ENCODE measurements around the gene PCNX1.

Gene PCNX1

DNA sequence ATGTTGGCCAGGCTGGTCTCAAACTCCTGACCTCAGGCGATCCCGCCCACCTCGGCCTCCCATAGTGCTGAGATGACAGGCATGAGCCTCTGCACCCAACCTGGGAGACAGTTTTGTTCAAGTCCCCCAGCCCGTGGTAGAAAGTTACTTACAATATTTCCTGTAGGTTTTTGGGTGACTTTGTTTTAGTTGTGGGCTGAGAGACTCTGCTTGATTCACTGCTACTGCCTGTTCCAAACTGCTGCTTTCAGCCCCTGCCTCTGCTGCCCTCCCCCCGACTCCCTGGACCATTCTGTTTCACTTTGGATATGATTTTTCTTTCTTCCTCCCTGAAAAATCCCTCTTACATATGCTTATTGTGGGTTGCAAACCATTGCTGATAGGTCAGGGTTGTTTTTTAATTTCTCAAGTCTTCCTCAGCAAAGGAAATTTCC lies 13.4 kb upstream of the PCNX1 start:
- Histone ChIP-seq H3K4me1 (ENCODE audit: insufficient read depth, low read length, poor library complexity, severe bottlenecking) (peaks cover 40% of the 10 kb centered on the region), H3K27me3 (ENCODE audit: insufficient read depth, low read length, poor library complexity, severe bottlenecking) (no peaks in the 10 kb centered on the region), H3K79me2 (ENCODE audit: insufficient read depth, low read length) (no peaks in the 10 kb centered on the region), H3K4me3 (ENCODE audit: low read length, poor library complexity, severe bottlenecking) (no peak overlapping the region), H3K4me2 (ENCODE audit: low read depth, low read length, poor library complexity, severe bottlenecking) (peak overlapping the region; percentile 13), H2AFZ (ENCODE audit: low read length) (peak overlapping the region; percentile 25; the same call in 1 of the 2 replicates), H3F3A (ENCODE audit: low read depth) (no peaks in the 10 kb centered on the region), H4K20me1 (ENCODE audit: insufficient read depth, low read length, poor library complexity, severe bottlenecking) (no peaks in the 10 kb centered on the region), H3K9ac (ENCODE audit: low read depth, low read length, poor library complexity, severe bottlenecking) (no peak overlapping the region), H3K36me3 (ENCODE audit: insufficient read depth, low read length) (no peaks in the 10 kb centered on the region), H3K9me2 (replicated peaks; ENCODE audit: low read depth, low read length) (no peaks in the 10 kb centered on the region), H3K9me3 (ENCODE audit: insufficient read depth, low read depth, low read length) (no peaks in the 10 kb centered on the region)
- TF ChIP-seq, protein P1, sequence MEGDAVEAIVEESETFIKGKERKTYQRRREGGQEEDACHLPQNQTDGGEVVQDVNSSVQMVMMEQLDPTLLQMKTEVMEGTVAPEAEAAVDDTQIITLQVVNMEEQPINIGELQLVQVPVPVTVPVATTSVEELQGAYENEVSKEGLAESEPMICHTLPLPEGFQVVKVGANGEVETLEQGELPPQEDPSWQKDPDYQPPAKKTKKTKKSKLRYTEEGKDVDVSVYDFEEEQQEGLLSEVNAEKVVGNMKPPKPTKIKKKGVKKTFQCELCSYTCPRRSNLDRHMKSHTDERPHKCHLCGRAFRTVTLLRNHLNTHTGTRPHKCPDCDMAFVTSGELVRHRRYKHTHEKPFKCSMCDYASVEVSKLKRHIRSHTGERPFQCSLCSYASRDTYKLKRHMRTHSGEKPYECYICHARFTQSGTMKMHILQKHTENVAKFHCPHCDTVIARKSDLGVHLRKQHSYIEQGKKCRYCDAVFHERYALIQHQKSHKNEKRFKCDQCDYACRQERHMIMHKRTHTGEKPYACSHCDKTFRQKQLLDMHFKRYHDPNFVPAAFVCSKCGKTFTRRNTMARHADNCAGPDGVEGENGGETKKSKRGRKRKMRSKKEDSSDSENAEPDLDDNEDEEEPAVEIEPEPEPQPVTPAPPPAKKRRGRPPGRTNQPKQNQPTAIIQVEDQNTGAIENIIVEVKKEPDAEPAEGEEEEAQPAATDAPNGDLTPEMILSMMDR (conservative IDR thresholded peaks at IDR 0.05; ENCODE audit: low read length): no peak
- no peak for TF ChIP-seq EZH2phosphoT487 (IDR thresholded peaks at IDR 0.05; ENCODE audit: borderline replicate concordance)

DNA sequence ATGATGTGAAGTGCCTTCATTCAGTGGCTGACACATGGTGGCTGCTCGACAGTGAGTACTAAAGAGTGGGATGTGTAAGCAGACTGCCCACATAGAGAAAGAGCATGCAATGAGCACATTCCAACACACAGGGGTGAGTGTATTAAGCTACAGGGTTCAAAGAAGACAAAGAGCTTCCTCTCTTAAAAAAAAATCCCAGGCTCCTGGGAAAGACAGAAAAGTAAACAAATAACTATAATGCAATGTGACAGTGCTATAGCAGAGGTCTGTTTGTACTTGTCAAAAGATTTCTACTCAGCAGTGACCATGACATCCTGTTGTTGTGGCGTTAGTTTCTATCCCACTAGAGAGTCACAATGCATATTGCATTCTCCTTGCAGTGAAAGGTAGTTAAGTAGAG lies 12.4 kb upstream of the PCNX1 start:
- no peak overlapping the region for H3K9ac ChIP-seq (ENCODE audit: low read depth, low read length, poor library complexity, severe bottlenecking)
- no peaks in the 10 kb centered on the region for H3K79me2 ChIP-seq (ENCODE audit: insufficient read depth, low read length)

DNA sequence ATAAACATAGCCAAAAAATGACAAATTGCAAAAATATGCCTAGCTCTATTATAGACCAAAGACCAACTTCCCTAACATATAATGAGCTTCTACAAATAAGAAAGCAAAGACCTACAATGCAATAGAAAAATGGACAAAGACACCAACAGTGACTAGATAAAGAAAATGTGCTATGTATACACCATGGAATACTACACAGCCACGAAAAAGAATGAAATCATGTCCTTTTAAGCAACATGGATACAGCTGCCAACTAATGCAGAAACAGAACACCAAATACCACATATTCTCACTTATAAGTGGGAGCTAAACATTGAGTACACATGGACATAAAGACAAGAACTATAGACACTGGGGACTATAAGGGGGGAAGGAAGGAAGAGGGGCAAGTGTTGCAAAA lies 10.9 kb upstream of the PCNX1 start:
- no peaks in the 10 kb centered on the region for H3K36me3 ChIP-seq (ENCODE audit: insufficient read depth, low read length)
- H3K4me3 ChIP-seq (ENCODE audit: low read length, poor library complexity, severe bottlenecking): no peak overlapping the region
- no peak overlapping the region for H2AFZ ChIP-seq (ENCODE audit: low read length)
- no peak overlapping the region for H3K9ac ChIP-seq (ENCODE audit: low read depth, low read length, poor library complexity, severe bottlenecking)
- no peaks in the 10 kb centered on the region for H3K79me2 ChIP-seq (ENCODE audit: insufficient read depth, low read length)
- H3K9me3 ChIP-seq (ENCODE audit: insufficient read depth, low read depth, low read length): no peaks in the 10 kb centered on the region
- H3K27me3 ChIP-seq (ENCODE audit: insufficient read depth, low read length, poor library complexity, severe bottlenecking): no peaks in the 10 kb centered on the region
- H3F3A ChIP-seq (ENCODE audit: low read depth): no peaks in the 10 kb centered on the region
- H3K9me2 ChIP-seq (replicated peaks; ENCODE audit: low read depth, low read length): no peaks in the 10 kb centered on the region
- no peaks in the 10 kb centered on the region for H4K20me1 ChIP-seq (ENCODE audit: insufficient read depth, low read length, poor library complexity, severe bottlenecking)
- H3K4me2 ChIP-seq (ENCODE audit: low read depth, low read length, poor library complexity, severe bottlenecking): no peak overlapping the region
- peaks cover 27% of the 10 kb centered on the region for H3K4me1 ChIP-seq (ENCODE audit: insufficient read depth, low read length, poor library complexity, severe bottlenecking)
- TF ChIP-seq, protein P1 (conservative IDR thresholded peaks at IDR 0.05; ENCODE audit: low read length): no peak
- no peak for TF ChIP-seq EZH2phosphoT487 (IDR thresholded peaks at IDR 0.05; ENCODE audit: borderline replicate concordance)

More for the DNA sequence above, 12.4 kb upstream of the PCNX1 start:
- Histone ChIP-seq H3K4me3 (ENCODE audit: low read length, poor library complexity, severe bottlenecking) (no peak overlapping the region), H2AFZ (ENCODE audit: low read length) (peak overlapping the region; percentile 20; the same call in 1 of the 2 replicates), H3F3A (ENCODE audit: low read depth) (no peaks in the 10 kb centered on the region), H3K4me2 (ENCODE audit: low read depth, low read length, poor library complexity, severe bottlenecking) (no peak overlapping the region), H4K20me1 (ENCODE audit: insufficient read depth, low read length, poor library complexity, severe bottlenecking) (no peaks in the 10 kb centered on the region), H3K27me3 (ENCODE audit: insufficient read depth, low read length, poor library complexity, severe bottlenecking) (no peaks in the 10 kb centered on the region), H3K4me1 (ENCODE audit: insufficient read depth, low read length, poor library complexity, severe bottlenecking) (peaks cover 35% of the 10 kb centered on the region), H3K9me2 (replicated peaks; ENCODE audit: low read depth, low read length) (no peaks in the 10 kb centered on the region), H3K36me3 (ENCODE audit: insufficient read depth, low read length) (no peaks in the 10 kb centered on the region), H3K9me3 (ENCODE audit: insufficient read depth, low read depth, low read length) (no peaks in the 10 kb centered on the region)
- no peak for TF ChIP-seq EZH2phosphoT487 (IDR thresholded peaks at IDR 0.05; ENCODE audit: borderline replicate concordance)
- TF ChIP-seq, protein P1 (conservative IDR thresholded peaks at IDR 0.05; ENCODE audit: low read length): no peak

Measured in Loucy (cell line).